BLaER1 treated with 17β-estradiol and CSF1 and Interleukin-3, amounts not matched to agents 10 nM and 100 nM (cell line): ENCODE data around the gene BPTF.

Source experiments
- H3K27ac ChIP-seq, 11 experiments: shearing (Covaris generic); formaldehyde crosslinking; 2 replicates each; pipeline ENCODE4 v1.8.1; 2022
- H3K27me3 ChIP-seq, 11 experiments: shearing (Covaris generic); formaldehyde crosslinking; 2 replicates each; pipeline ENCODE4 v1.8.1; 2022
- H3K36me3 ChIP-seq, 11 experiments: shearing (Covaris generic); formaldehyde crosslinking; 2 replicates each; pipeline ENCODE4 v1.8.1; 2022
- H3K4me1 ChIP-seq, 10 experiments: shearing (Covaris generic); formaldehyde crosslinking; 2 replicates each; pipeline ENCODE4 v1.8.1; 2022
- H3K4me2 ChIP-seq, 11 experiments: shearing (Covaris generic); formaldehyde crosslinking; 2 replicates each; pipeline ENCODE4 v1.8.1; 2022
- H3K4me3 ChIP-seq, 10 experiments: shearing (Covaris generic); formaldehyde crosslinking; 2 replicates each; pipeline ENCODE4 v1.8.1; 2022
- H3K9ac ChIP-seq, 11 experiments: shearing (Covaris generic); formaldehyde crosslinking; 2 replicates each; pipeline ENCODE4 v1.8.1; 2022
- H3K9me3 ChIP-seq, 11 experiments: shearing (Covaris generic); formaldehyde crosslinking; replicated peaks in 1 of 11; 2 replicates each; pipeline ENCODE4 v1.8.1; 2022
- H4K20me1 ChIP-seq, 11 experiments: shearing (Covaris generic); formaldehyde crosslinking; 2 replicates each; pipeline ENCODE4 v1.8.1; 2022
- Cebpa-rat ChIP-seq, 11 experiments: shearing (Covaris generic); IDR thresholded peaks; 2 replicates each; pipeline ENCODE4 v1.8.1; 2022

The BPTF gene

DNA sequence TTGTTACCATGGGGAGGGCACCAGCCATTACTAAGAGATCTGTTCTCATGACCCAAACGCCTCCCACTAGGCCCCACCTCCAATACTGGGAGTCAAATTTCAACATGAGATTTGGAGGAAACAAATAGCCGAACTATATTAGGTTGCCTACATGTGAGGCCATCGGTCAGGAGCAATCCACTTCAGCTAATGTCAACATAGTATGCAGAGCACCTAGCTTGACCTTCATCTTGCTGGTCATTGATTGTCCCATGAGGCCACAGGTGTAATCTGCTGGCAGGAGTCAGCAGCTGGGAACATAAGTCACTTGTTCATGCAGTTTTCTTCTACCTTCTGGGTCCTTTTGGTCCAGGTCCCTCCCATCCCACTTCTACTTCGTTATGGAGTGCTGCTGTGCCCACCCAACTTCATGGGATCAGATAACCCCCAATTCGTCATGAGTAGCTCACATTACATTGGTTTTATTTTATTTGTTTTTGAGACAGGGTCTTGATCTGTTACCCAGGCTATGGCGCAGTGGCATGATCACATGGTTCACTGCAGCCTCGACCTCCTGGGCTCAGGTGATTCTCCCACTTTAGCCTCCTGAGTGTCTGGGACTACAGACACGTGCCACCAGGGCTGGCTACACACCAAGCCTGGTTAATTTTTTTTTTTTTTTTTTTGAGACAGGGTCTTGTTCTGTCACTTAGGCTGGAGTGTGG lies 204.4 kb downstream of the BPTF start:
- H3K27me3 ChIP-seq = no peaks in the 10 kb centered on the region
- H3K36me3 ChIP-seq = no peaks in the 10 kb centered on the region
- H3K9ac ChIP-seq = no peak overlapping the region
- H3K4me1 ChIP-seq = peaks cover 0 to 3% (median under 1%) of the 10 kb centered on the region in 10 experiments; a peak in 7 of 20 replicates
- TF ChIP-seq Cebpa-rat (IDR thresholded peaks at IDR 0.05) = no peak
- no peak overlapping the region for H3K4me2 ChIP-seq
- H3K9me3 ChIP-seq = 0 out of 22 replicates have a peak, but pooled peaks cover 0 to 4% (median 0%) of the 10 kb centered on the region in 11 experiments
- H3K27ac ChIP-seq = no peak overlapping the region
- H3K4me3 ChIP-seq = no peak overlapping the region
- H4K20me1 ChIP-seq = no peaks in the 10 kb centered on the region
